ENCODE results near the gene NOVA2.

NOVA2 gene

GRCh38 chr19:45895519-45895972 lies 78.1 kb downstream of the NOVA2 start:
- DNase-seq (ENCODE audit: low spot score), result no peak

GRCh38 chr19:45890877-45891276 lies 82.8 kb downstream of the NOVA2 start:
- no peak for DNase-seq (ENCODE audit: low spot score)

DNA sequence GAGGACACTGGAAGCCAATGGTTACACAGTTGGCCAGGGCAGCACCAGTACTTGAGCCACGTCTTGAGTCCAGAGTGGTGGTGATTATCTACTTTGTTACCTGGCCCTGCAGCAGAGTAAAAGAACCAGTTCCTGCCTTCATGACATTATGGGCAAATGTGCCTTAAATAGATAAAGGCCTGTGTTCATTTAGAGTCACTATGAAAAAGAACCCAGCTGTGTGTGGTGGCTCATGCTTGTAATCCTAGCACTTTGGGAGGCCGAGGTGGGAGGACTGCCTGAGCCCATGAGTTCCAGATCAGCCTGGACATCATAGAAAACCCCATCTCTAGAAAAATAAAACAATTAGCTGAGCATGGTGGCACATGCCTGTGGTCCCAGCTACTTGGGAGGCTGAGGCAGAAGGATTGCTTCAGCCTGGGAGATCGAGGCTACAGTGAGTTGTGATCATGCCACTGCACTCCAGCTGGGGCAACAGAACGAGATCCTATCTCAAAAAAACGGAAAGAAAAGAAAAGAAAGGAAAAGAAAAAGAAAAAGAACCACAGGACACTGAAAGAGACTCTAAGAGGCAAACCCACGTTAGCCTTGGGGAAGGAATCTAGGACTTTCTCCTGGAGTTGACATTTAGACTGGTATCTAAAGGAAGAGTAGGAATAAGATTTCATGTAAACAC lies 84.3 kb downstream of the NOVA2 start:
- no peak for DNase-seq (ENCODE audit: low spot score)

DNA sequence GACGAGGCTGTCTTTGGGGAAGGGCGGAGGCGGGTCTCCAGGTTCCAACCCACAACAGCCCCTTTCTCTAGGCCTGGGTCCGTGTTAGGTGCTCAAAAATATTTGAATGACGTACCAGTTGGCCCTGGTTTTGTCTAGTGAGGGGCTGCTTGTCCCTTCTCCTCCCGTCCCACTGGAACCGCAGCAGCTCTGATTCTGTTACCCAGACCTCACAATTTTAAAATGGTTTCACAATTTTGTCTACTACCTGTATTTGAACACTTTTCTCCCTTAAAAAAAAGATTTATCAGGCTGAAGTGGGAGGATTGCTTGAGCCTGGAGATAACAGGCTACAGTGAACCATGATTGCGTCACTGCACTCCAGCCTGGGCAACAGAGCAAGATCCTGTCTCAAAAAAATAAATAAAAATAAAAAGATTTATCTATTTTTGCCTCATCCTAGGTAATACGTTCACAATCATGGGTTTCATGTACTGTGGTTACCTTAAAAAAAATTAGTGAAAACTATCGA lies 86.4 kb downstream of the NOVA2 start:
- no peak for DNase-seq (ENCODE audit: low spot score)

DNA sequence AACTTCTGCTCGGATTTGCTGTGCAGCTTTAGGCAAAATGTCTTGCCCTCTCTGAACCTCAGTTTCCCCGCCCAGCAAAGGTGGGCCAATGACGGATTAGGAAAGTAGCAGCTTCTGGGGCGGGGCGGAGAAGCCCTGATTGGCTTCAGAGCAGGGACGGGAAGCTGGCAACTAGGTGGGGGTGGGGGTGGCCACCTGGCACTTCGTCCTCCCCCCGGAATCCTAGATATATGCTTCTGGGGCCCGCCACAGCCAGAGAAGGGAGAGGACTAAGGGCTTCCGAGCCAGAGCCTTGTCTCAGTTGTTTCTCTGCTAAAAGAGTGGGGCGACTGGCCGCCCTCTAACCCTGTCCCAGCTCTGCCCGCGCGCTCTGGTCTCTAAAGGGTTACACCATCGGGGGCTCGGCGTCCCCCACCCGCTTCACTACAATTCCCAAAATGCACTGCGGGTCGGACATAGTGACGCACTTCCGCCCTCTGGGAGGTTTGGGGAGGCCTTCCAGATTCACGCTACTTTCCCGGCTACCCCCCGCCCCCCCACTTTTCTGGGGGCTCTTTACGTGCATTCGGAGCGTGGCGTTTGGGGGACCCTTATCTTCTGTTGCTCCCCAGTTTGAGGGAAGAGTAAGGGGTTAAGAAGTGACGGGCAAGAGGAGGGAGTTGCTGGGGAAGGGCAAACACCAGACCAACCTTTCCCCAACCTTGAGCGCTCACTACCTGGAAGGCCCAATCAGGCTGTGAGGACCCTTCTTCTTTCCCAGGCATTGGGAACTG lies 87.1 kb downstream of the NOVA2 start:
- DNase-seq (ENCODE audit: low spot score), result peak; percentile 96

GRCh38 chr19:45885556-45886426 lies 87.9 kb downstream of the NOVA2 start, which contains the start of gene IRF2BP1:
IRF2BP1 (minus strand) TSS chr19:45886141; CDS start chr19:45885774, 367 bp downstream.
- DNase-seq (ENCODE audit: low spot score), result peak; percentile 96

DNA sequence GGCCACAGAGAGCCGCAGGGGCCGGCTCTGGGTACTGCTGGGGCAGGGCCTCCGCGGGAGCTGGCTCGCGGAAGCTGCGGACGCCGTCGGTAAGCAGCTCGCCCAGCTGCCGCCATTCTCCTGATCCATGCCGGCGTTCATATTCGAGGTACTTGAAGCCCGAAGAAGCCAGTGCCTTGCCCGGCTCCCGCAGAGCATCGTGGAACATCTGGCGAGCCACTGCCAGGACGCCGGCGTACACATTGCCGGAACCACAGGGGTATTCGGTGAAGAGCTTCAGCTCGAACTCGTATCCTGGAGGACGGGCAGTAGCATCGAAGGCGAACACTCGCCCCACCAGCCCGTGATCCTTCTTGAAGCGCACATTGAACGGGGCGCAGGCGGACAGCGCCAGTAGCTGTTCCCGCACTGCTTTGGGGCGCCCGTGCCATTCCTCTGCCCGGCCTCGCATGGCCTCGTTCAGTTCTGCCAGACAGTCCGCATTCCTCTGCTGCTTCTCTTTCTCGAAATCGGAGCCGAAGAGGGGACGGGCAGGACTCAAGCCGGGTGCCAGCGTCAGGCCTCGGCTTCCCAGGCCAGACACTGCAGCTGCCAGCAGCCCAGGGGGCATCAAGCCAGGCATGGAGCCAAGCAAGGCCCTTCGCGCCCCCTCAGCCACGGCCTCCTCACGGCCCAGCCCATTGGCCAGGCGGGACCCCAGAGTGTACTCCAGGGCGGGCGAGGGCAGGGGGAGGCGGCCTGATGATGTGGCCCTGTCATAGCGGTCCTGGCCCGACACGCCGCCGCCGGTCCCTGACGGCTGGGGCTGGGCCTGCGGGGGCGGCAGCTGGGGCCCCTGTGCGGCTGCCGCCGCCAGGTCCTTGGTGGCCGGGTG lies 88.7 kb downstream of the NOVA2 start:
- DNase-seq (ENCODE audit: low spot score), result peak; percentile 52

DNA sequence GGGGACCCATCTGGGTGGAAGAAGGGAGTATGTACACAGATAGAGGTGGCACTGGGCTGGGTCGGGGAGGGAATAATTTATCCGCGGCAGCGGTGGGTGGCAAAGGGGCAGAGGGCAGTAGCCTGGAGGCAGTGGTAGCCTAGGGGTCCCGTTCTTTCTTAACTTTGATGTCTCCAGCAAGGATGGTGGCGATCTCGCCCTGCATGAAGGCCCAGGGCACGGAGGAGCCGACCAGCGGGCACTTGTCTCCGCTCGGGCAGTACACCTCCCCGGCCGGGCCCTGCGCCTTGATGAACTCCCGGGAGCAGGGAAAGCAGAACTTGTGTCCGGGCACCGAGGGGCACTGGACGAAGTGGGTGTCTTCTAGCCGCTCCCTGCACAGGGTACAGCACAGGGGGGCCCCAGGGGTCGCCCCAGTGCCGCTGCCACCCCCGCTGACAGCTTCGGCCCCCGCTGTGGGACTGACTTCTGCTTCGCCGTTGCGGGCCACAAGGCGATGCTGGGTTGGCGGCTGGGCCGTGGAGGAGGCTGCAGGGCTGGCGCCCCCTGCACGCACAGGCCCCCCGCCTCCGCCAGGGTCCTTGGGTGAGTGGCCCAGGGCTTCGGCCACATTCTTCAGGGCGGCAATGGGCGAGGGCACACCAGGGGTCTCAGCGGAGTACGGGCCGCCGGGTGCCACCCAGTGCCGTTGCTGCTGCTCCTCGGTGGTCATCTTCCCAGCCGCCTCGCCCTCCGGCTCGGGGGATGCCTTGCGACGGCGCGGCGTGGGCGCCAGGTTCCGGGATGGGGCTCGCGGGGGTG lies 89.6 kb downstream of the NOVA2 start:
- no peak for DNase-seq (ENCODE audit: low spot score)

Measured in NAMALWA (cell line).